Lung (tissue), 12 donors: ENCODE results near the gene LRRC53. TPM values are rescaled to one million over a fixed set of nuclear protein-coding genes. Genes with fewer than 3 reads are reported as not detected.

Source experiments
- ATAC-seq: fragments of 200-7000 bp; cut with Tn5 transposase; one replicate; pipeline ENCODE4 v1.9.1; 2020; ENCODE audit warnings: moderate number of reproducible peaks; ENCODE audit not compliant: insufficient read depth, low FRiP score
- DNase-seq, 3 donors: peaks; one replicate each; pipeline ENCODE4 v3.0.0-alpha.2; 2013 to 2017
- H3K27ac ChIP-seq, 2 donors: one replicate each; pipeline ENCODE4 v1.5.1; 2013; ENCODE audit warnings: mild to moderate bottlenecking in 2 of 2, moderate library complexity in 2 of 2, control low read depth in 1 of 2, inconsistent platforms in 1 of 2, low read depth in 1 of 2, low read length in 1 of 2
- H3K27me3 ChIP-seq, 3 donors: one replicate each; pipeline ENCODE4 v1.5.1; 2013; ENCODE audit warnings: low read length in 2 of 3; ENCODE audit not compliant: control insufficient read depth in 3 of 3, insufficient read depth in 3 of 3
- H3K36me3 ChIP-seq, 4 donors: one replicate each; pipeline ENCODE4 v1.5.1; 2013; ENCODE audit warnings: low read length in 4 of 4, mild to moderate bottlenecking in 1 of 4, moderate library complexity in 1 of 4; ENCODE audit not compliant: control insufficient read depth in 4 of 4, insufficient read depth in 4 of 4
- H3K4me1 ChIP-seq, 5 donors: one replicate each; pipeline ENCODE4 v1.5.1; 2013; ENCODE audit warnings: low read length in 5 of 5, mild to moderate bottlenecking in 2 of 5, moderate library complexity in 1 of 5; ENCODE audit not compliant: control insufficient read depth in 5 of 5, insufficient read depth in 5 of 5
- H3K4me3 ChIP-seq: one replicate; pipeline ENCODE4 v1.5.1; 2013; ENCODE audit warnings: mild to moderate bottlenecking, control low read depth, moderate library complexity
- H3K9ac ChIP-seq, 2 donors: one replicate each; pipeline ENCODE4 v1.5.1; 2013; ENCODE audit warnings: low read length in 2 of 2, control low read depth in 1 of 2; ENCODE audit not compliant: insufficient read depth in 1 of 2
- H3K9me3 ChIP-seq, 4 donors: one replicate each; pipeline ENCODE4 v1.5.1; 2013; ENCODE audit warnings: low read length in 3 of 4, mild to moderate bottlenecking in 1 of 4, moderate library complexity in 1 of 4; ENCODE audit not compliant: control insufficient read depth in 4 of 4, insufficient read depth in 3 of 4
- WGBS, 2 donors: extraction: QIAGEN DNeasy Blood & Tissue Kit; methylation state at CpG; one replicate each; pipeline ENCODE4 v1.1.7; 2013; 5-methylcytosine and 5-hydroxymethylcytosine counted together
- polyA plus RNA-seq, 2 donors: library from polyadenylated mRNA; stranded (reverse); fragments of 200-250 nt; gene quantifications; one replicate each; pipeline ENCODE4 v1.2.1, GENCODE V29; 2013
- total RNA-seq, 2 donors: library from RNA; depleted of rRNA in 1 of 2; stranded (reverse); fragments of >200 nt in 1 of 2; gene quantifications; one replicate each; pipeline ENCODE4 v1.2.1, GENCODE V29; 2014 to 2021
- TF ChIP-seq, protein P1 (sequence below): IDR thresholded peaks from 2 replicates; pipeline ENCODE4 v1.5.1; 2012; ENCODE audit warnings: mild to moderate bottlenecking; ENCODE audit errors: control extremely low read depth, extremely low read depth
- donor health status: control.
- donor health status: control.
- donor health status: Bipolar disorder and iron deficiency.
- donor health status: healthy.
- donor health status: DM: yes; HTN: yes; CAD: no.

LRRC53 gene
- total and polyA plus RNA-seq, 4 donors, result not detected

- DNase-seq, result no peak
- no peak overlapping the region for H3K27ac ChIP-seq
- H3K9me3 ChIP-seq, result peaks cover 0 to 2% (median 0%) of the 10 kb centered on the region in 4 donors
- TF ChIP-seq, protein P1, sequence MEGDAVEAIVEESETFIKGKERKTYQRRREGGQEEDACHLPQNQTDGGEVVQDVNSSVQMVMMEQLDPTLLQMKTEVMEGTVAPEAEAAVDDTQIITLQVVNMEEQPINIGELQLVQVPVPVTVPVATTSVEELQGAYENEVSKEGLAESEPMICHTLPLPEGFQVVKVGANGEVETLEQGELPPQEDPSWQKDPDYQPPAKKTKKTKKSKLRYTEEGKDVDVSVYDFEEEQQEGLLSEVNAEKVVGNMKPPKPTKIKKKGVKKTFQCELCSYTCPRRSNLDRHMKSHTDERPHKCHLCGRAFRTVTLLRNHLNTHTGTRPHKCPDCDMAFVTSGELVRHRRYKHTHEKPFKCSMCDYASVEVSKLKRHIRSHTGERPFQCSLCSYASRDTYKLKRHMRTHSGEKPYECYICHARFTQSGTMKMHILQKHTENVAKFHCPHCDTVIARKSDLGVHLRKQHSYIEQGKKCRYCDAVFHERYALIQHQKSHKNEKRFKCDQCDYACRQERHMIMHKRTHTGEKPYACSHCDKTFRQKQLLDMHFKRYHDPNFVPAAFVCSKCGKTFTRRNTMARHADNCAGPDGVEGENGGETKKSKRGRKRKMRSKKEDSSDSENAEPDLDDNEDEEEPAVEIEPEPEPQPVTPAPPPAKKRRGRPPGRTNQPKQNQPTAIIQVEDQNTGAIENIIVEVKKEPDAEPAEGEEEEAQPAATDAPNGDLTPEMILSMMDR, result no peak
- peaks cover 0 to 4% (median 0%) of the 10 kb centered on the region in 5 donors for H3K4me1 ChIP-seq
- ATAC-seq, result no peak
- 69 to 85% methylated on average over 4 of the region's 4 CpGs for WGBS, 2 donors
- no peaks in the 10 kb centered on the region for H3K36me3 ChIP-seq
- no peak overlapping the region for H3K4me3 ChIP-seq
- no peak overlapping the region for H3K9ac ChIP-seq
- H3K27me3 ChIP-seq, result no peaks in the 10 kb centered on the region
Measured at GRCh38 chr1:74431531-74431930, 80.9 kb downstream of the LRRC53 start.

- H3K4me1 ChIP-seq, result peaks cover 0 to 4% (median 0%) of the 10 kb centered on the region in 5 donors
- H3K27ac ChIP-seq, result no peak overlapping the region
- H3K27me3 ChIP-seq, result no peaks in the 10 kb centered on the region
- H3K9ac ChIP-seq, result no peak overlapping the region
- 72 to 79% methylated on average over 4 of the region's 4 CpGs for WGBS, 2 donors
- TF ChIP-seq, protein P1, result no peak
- no peak overlapping the region for H3K4me3 ChIP-seq
- no peak for ATAC-seq
- no peaks in the 10 kb centered on the region for H3K36me3 ChIP-seq
- no peak for DNase-seq
- H3K9me3 ChIP-seq, result peaks cover 0 to 2% (median 0%) of the 10 kb centered on the region in 4 donors
Measured at GRCh38 chr1:74430342-74430934, 82.0 kb downstream of the LRRC53 start.

DNA sequence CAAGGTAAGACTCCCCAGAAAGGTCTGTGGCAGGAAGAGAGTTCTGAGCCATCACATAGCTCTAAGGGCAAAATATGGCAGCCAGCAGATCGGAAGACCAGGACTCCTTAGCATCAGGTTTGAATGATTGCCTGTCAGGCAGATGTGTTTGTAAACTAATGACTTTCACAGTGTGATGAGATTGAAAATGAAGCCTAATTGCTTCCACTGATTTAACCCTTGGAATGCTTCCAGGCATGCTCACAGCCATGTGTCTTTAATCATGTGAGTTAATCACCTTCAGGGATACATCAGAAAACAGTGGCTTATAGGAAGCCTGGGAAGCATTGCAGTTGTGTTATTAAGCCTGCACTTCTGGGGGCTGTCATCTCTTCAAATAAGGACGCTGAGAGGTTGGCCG is 82.8 kb downstream of the LRRC53 start:
- no peaks in the 10 kb centered on the region for H3K36me3 ChIP-seq
- ATAC-seq, result no peak
- peaks cover 0 to 4% (median 0%) of the 10 kb centered on the region in 5 donors for H3K4me1 ChIP-seq
- peak overlapping the region in 1 of 2 donors; percentile 48 for H3K27ac ChIP-seq
- no peak overlapping the region for H3K4me3 ChIP-seq
- DNase-seq, result no peak
- 75 to 86% methylated on average over 3 of the region's 3 CpGs for WGBS, 2 donors
- TF ChIP-seq, protein P1, result no peak
- no peak overlapping the region for H3K9ac ChIP-seq
- peaks cover 0 to 2% (median 0%) of the 10 kb centered on the region in 4 donors for H3K9me3 ChIP-seq
- H3K27me3 ChIP-seq, result no peaks in the 10 kb centered on the region

- H3K27me3 ChIP-seq, result no peaks in the 10 kb centered on the region
- 68 to 78% methylated on average over 1 of the region's 1 CpG for WGBS, 2 donors
- peaks cover 0 to 8% (median 0%) of the 10 kb centered on the region in 5 donors for H3K4me1 ChIP-seq
- DNase-seq (no peak), ATAC-seq (no peak)
- TF ChIP-seq, protein P1, result no peak
- H3K9ac ChIP-seq, result no peak overlapping the region
- H3K4me3 ChIP-seq, result no peak overlapping the region
- no peak overlapping the region for H3K27ac ChIP-seq
- H3K9me3 ChIP-seq, result peaks cover 0 to 2% (median 0%) of the 10 kb centered on the region in 4 donors
- no peaks in the 10 kb centered on the region for H3K36me3 ChIP-seq
Measured at GRCh38 chr1:74427681-74428080, 84.7 kb downstream of the LRRC53 start.
